HepG2 (cell line): ENCODE data around the gene RALY. TPM values are rescaled to one million over a fixed set of nuclear protein-coding genes. Genes with fewer than 3 reads are reported as not detected.

Experiments used
- DRAP1 ChIP-seq: IDR thresholded peaks from 2 replicates; pipeline ENCODE4 v1.6.1; 2016; ENCODE audit warnings: missing genetic modification reagents, missing compliant biosample characterization
- FOXA3 ChIP-seq: IDR thresholded peaks from 2 replicates; pipeline ENCODE4 v1.6.1; 2016; ENCODE audit warnings: missing genetic modification reagents, missing compliant biosample characterization
- FOXM1 ChIP-seq: sonication (generic); formaldehyde crosslinking; IDR thresholded peaks from 2 replicates; pipeline ENCODE4 v1.5.0; 2020; ENCODE audit warnings: missing genetic modification reagents
- HOXA9 ChIP-seq: sonication (generic); formaldehyde crosslinking; IDR thresholded peaks from 2 replicates; pipeline ENCODE4 v1.8.1; 2022; ENCODE audit warnings: missing genetic modification reagents, mild to moderate bottlenecking, moderate library complexity, borderline replicate concordance
- KDM6A ChIP-seq: IDR thresholded peaks from 2 replicates; pipeline ENCODE4 v1.6.1; 2016; ENCODE audit warnings: low read depth
- KLF9 ChIP-seq: IDR thresholded peaks from 2 replicates; pipeline ENCODE4 v1.6.1; 2016; ENCODE audit warnings: low read depth
- KMT2A ChIP-seq: sonication (generic); formaldehyde crosslinking; IDR thresholded peaks from 2 replicates; pipeline ENCODE4 v1.4.0; 2020; ENCODE audit warnings: missing genetic modification reagents
- PRPF4 ChIP-seq: fragments of 200-400 bp; formaldehyde crosslinking; IDR thresholded peaks from 2 replicates; pipeline ENCODE4 v1.6.1; 2016; ENCODE audit warnings: low read length, low read depth; ENCODE audit not compliant: poor library complexity, severe bottlenecking
- SMAD1 ChIP-seq: sonication (generic); formaldehyde crosslinking; IDR thresholded peaks from 2 replicates; pipeline ENCODE4 v1.4.0; 2020; ENCODE audit warnings: missing genetic modification reagents, low read depth, mild to moderate bottlenecking, borderline replicate concordance
- SMAD9 ChIP-seq: sonication (generic); formaldehyde crosslinking; IDR thresholded peaks from 2 replicates; pipeline ENCODE4 v1.5.1; 2020; ENCODE audit warnings: mild to moderate bottlenecking, missing genetic modification reagents
- SNAPC2 ChIP-seq: sonication (generic); formaldehyde crosslinking; IDR thresholded peaks from 2 replicates; pipeline ENCODE4 v1.8.1; 2022; ENCODE audit warnings: mild to moderate bottlenecking, missing genetic modification reagents
- TGIF2 ChIP-seq: IDR thresholded peaks from 2 replicates; pipeline ENCODE4 v1.6.1; 2016; ENCODE audit warnings: control low read depth, missing compliant biosample characterization
- ZC3H13 ChIP-seq: sonication (generic); formaldehyde crosslinking; IDR thresholded peaks from 2 replicates; pipeline ENCODE4 v1.8.1; 2023; ENCODE audit warnings: mild to moderate bottlenecking, missing genetic modification reagents, moderate library complexity
- ZNF232 ChIP-seq: sonication (generic); formaldehyde crosslinking; IDR thresholded peaks from 2 replicates; pipeline ENCODE4 v1.4.0; 2020; ENCODE audit warnings: missing genetic modification reagents, borderline replicate concordance
- ZNF3 ChIP-seq: IDR thresholded peaks from 2 replicates; pipeline ENCODE4 v1.7.0; 2017; ENCODE audit warnings: inconsistent platforms
- ZNF34 ChIP-seq: sonication (generic); formaldehyde crosslinking; IDR thresholded peaks from 2 replicates; pipeline ENCODE4 v1.4.0; 2020; ENCODE audit warnings: mild to moderate bottlenecking, missing genetic modification reagents, borderline replicate concordance
- ZNF407 ChIP-seq: sonication (generic); formaldehyde crosslinking; IDR thresholded peaks from one replicate; pipeline ENCODE4 v1.5.1; 2020; ENCODE audit warnings: mild to moderate bottlenecking, missing genetic modification reagents; ENCODE audit errors: not compliant biosample characterization
- ZNF598 ChIP-seq: sonication (generic); formaldehyde crosslinking; IDR thresholded peaks from 2 replicates; pipeline ENCODE4 v1.5.1; 2020; ENCODE audit warnings: mild to moderate bottlenecking, missing genetic modification reagents, borderline replicate concordance
- ZNF773 ChIP-seq: sonication (generic); formaldehyde crosslinking; IDR thresholded peaks from 2 replicates; pipeline ENCODE4 v1.4.0; 2020; ENCODE audit warnings: missing genetic modification reagents, borderline replicate concordance
- ZNF784 ChIP-seq: sonication (generic); formaldehyde crosslinking; IDR thresholded peaks from 2 replicates; pipeline ENCODE4 v1.5.1; 2020; ENCODE audit warnings: missing genetic modification reagents, mild to moderate bottlenecking, borderline replicate concordance
- ZNF788 ChIP-seq: sonication (generic); formaldehyde crosslinking; IDR thresholded peaks from 2 replicates; pipeline ENCODE4 v1.5.0; 2020; ENCODE audit warnings: mild to moderate bottlenecking, missing genetic modification reagents, borderline replicate concordance
- polyA plus RNA-seq, 8 experiments: library from polyadenylated mRNA; depleted of rRNA in 3 of 8; stranded (reverse) in 7 of 8; unstranded in 1 of 8; fragments of >200 nt; fragmentation: Illumina TruSeq in 4 of 8; extraction: Trizol in 4 of 8; gene quantifications; 2 replicates each; pipeline versions ENCODE4 v1.2.1 to v1.2.3, GENCODE V29; 2011 to 2016; ENCODE audit warnings: low read depth in 4 of 8, missing spikeins in 1 of 8, mixed read lengths in 1 of 8; ENCODE audit not compliant: insufficient read depth in 1 of 8
- total RNA-seq, 5 experiments: library from RNA; depleted of rRNA; stranded (reverse); fragments of >200 nt; fragmentation: Illumina TruSeq; extraction: Trizol; gene quantifications; 2 replicates each; pipeline ENCODE4 v1.2.3, GENCODE V29; 2016; ENCODE audit warnings: low read depth in 1 of 5

The RALY gene
- total and polyA plus RNA-seq, 2 of the 13 experiments (the other 11 are each of a cell fraction or from before 2014, with no cell fraction given) = 178 to 186 TPM

GRCh38 chr20:34004790-34005457, 11.2 kb downstream of the RALY start (continued):
- peak; percentile 76; the same call in 1 of the 2 replicates for TF ChIP-seq KMT2A
- TF ChIP-seq ZNF3 = no peak
- TF ChIP-seq ZC3H13 (CRISPR knock-in tag) = no peak
- TF ChIP-seq ZNF232 (CRISPR knock-in tag) = peak; percentile 91; the same call in 1 of the 2 replicates
- TF ChIP-seq ZNF407 (CRISPR knock-in tag) = no peak
- TF ChIP-seq KLF9 = no peak
- no peak for TF ChIP-seq PRPF4
- TF ChIP-seq ZNF788 (CRISPR knock-in tag) = peak; percentile 52; the same call in 1 of the 2 replicates
- TF ChIP-seq ZNF598 (CRISPR knock-in tag) = peak; percentile 88; the same call in 1 of the 2 replicates
- TF ChIP-seq SMAD1 (CRISPR knock-in tag) = no peak
- TF ChIP-seq ZNF773 (CRISPR knock-in tag) = no peak
- TF ChIP-seq KDM6A (CRISPR knock-in tag) = peak; percentile 69
- TF ChIP-seq ZNF34 = no peak
- TF ChIP-seq HOXA9 = no peak
- peak; percentile 97 for TF ChIP-seq FOXA3 (CRISPR knock-in tag)
- peak; percentile 96 for TF ChIP-seq ZNF784 (CRISPR knock-in tag)
- peak; percentile 56 for TF ChIP-seq DRAP1
- TF ChIP-seq FOXM1 (CRISPR knock-in tag) = no peak
- TF ChIP-seq SNAPC2 = peak; percentile 74; the same call in 1 of the 2 replicates
- 0 out of 2 replicates have a peak, but pooled peaks have one; percentile 33 for TF ChIP-seq SMAD9 (CRISPR knock-in tag)
- TF ChIP-seq TGIF2 (CRISPR knock-in tag) = peak; percentile 89
